ENCODE data around the gene MLLT3. TPM values are rescaled to one million over a fixed set of nuclear protein-coding genes. Genes with fewer than 3 reads are reported as not detected.
A peak's percentile ranks its signal among the peaks of the same experiment; 100 is the strongest.

Gene MLLT3
- total RNA-seq, 6 experiments from 2014 or later = 0.43 to 2.5 (median 1.2) TPM

DNA sequence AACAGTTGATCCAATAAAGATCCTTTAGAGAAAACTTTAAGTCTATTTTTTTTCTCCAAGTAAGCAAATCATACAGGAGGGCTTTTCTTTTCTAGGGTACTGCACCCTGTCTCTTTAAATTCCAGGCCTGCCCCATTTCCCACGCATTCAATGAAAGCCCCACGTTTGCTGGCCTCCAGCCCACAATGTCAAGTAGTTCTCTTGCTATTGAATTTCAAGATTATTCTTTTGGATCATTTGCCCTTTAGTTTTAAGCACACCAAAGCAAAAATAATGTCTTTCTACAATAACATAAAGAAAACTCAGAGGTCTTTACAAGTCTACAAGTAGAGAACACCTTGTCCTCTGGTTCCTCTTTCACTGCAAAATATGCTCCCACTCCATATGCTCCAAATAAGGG is 15.6 kb downstream of the MLLT3 start:
- H3K4me3 ChIP-seq = no peak overlapping the region
- intact Hi-C loops (cut with DNase I) = no loop called here
- H3K4me1 ChIP-seq = no peaks in the 10 kb centered on the region
- H3K9me3 ChIP-seq = no peaks in the 10 kb centered on the region
- TF ChIP-seq POLR2A (IDR thresholded peaks at IDR 0.05) (no peak), CTCF (IDR thresholded peaks at IDR 0.05) (no peak)
- no peak overlapping the region for H3K27ac ChIP-seq
- 25% methylated on average over 2 of the region's 2 CpGs for WGBS (ENCODE audit: insufficient coverage, low coverage, low lambda C conversion rate, missing lambda C conversion rate)
- no peaks in the 10 kb centered on the region for H3K27me3 ChIP-seq
- no peaks in the 10 kb centered on the region for H3K36me3 ChIP-seq
- ATAC-seq (no peak), DNase-seq (no peak)

GRCh38 chr9:20604562-20604961 is 17.7 kb downstream of the MLLT3 start:
- peak in 1 of 4 donors; percentile 34 for ATAC-seq
- TF ChIP-seq CTCF (IDR thresholded peaks at IDR 0.05) = no peak
- TF ChIP-seq POLR2A (IDR thresholded peaks at IDR 0.05) = no peak
- no peak for DNase-seq
- Histone ChIP-seq H3K4me1 (no peaks in the 10 kb centered on the region), H3K9me3 (no peaks in the 10 kb centered on the region), H3K27ac (no peak overlapping the region), H3K27me3 (no peaks in the 10 kb centered on the region), H3K4me3 (no peak overlapping the region), H3K36me3 (no peaks in the 10 kb centered on the region)
- intact Hi-C loops (cut with DNase I) = no loop called here
- WGBS (ENCODE audit: insufficient coverage, low coverage, low lambda C conversion rate, missing lambda C conversion rate) = 34% methylated on average over 5 of the region's 5 CpGs

- Histone ChIP-seq H3K4me1 (no peaks in the 10 kb centered on the region), H3K27me3 (no peaks in the 10 kb centered on the region), H3K4me3 (no peak overlapping the region), H3K36me3 (no peaks in the 10 kb centered on the region), H3K9me3 (no peaks in the 10 kb centered on the region), H3K27ac (no peak overlapping the region)
- WGBS (ENCODE audit: insufficient coverage, low coverage, low lambda C conversion rate, missing lambda C conversion rate) = 56% methylated on average over 5 of the region's 5 CpGs
- intact Hi-C loops (cut with DNase I) = no loop called here
- DNase-seq (no peak), ATAC-seq (no peak)
- TF ChIP-seq POLR2A (IDR thresholded peaks at IDR 0.05) (no peak), CTCF (IDR thresholded peaks at IDR 0.05) (no peak)
These were observed 18.6 kb downstream of the MLLT3 start for GRCh38 chr9:20603524-20604268.

DNA sequence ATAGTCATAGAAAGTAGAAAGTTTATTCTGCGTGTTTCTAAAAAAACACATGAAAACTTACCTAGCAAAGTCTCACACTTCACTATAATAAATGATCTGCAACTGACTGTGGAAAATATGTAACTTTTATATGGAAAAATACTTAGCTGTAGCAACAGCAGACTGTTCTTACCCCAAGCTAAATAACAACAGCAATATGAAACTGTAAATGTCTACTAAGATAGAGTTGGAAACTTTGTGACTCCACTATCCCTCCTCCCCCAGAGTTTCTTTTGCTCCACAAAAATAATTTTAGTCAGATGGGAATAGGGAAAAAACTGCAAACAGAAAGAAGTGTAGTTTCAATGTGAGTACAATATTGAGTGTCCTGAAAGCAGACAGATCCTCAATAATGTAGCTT is 21.0 kb downstream of the MLLT3 start:
- DNase-seq (no peak), ATAC-seq (no peak)
- no peaks in the 10 kb centered on the region for H3K27me3 ChIP-seq
- no peak overlapping the region for H3K27ac ChIP-seq
- no peaks in the 10 kb centered on the region for H3K9me3 ChIP-seq
- H3K36me3 ChIP-seq = no peaks in the 10 kb centered on the region
- no peaks in the 10 kb centered on the region for H3K4me1 ChIP-seq
- WGBS (ENCODE audit: insufficient coverage, low coverage, low lambda C conversion rate, missing lambda C conversion rate) = 90% methylated on average over 1 of the region's 1 CpG
- TF ChIP-seq CTCF (IDR thresholded peaks at IDR 0.05) (no peak), POLR2A (IDR thresholded peaks at IDR 0.05) (no peak)
- intact Hi-C loops (cut with DNase I) = no loop called here
- no peak overlapping the region for H3K4me3 ChIP-seq

Measured in right lobe of liver (tissue), 6 donors.